PC-3 (cell line): Measurements from ENCODE around the gene KMT2E.

Experiments
- CTCF ChIP-seq: fragments of 300-600 bp; sonication (generic); conservative IDR thresholded peaks from 2 replicates; pipeline ENCODE4 v1.5.1; 2017; ENCODE audit warnings: antibody characterized with exemption, low read depth, mild to moderate bottlenecking, low read length
- EZH2 ChIP-seq: fragments of 300-600 bp; sonication (generic); IDR thresholded peaks from one replicate; pipeline ENCODE4 v1.6.1; 2017; ENCODE audit warnings: antibody characterized with exemption, mild to moderate bottlenecking, low read length; ENCODE audit not compliant: unreplicated experiment

- TF ChIP-seq CTCF (no peak), EZH2 (no peak)
These were observed 46.4 kb downstream of the KMT2E start for GRCh38 chr7:105060437-105060836.
